ENCODE data around the gene CARD9.
A peak's percentile ranks its signal among the peaks of the same experiment; 100 is the strongest.
"Not testable (repeated sequence)": the region's sequence is repeated elsewhere in the genome, so short reads cannot be mapped to it uniquely, and the experiment has no call there.

Gene CARD9

DNA sequence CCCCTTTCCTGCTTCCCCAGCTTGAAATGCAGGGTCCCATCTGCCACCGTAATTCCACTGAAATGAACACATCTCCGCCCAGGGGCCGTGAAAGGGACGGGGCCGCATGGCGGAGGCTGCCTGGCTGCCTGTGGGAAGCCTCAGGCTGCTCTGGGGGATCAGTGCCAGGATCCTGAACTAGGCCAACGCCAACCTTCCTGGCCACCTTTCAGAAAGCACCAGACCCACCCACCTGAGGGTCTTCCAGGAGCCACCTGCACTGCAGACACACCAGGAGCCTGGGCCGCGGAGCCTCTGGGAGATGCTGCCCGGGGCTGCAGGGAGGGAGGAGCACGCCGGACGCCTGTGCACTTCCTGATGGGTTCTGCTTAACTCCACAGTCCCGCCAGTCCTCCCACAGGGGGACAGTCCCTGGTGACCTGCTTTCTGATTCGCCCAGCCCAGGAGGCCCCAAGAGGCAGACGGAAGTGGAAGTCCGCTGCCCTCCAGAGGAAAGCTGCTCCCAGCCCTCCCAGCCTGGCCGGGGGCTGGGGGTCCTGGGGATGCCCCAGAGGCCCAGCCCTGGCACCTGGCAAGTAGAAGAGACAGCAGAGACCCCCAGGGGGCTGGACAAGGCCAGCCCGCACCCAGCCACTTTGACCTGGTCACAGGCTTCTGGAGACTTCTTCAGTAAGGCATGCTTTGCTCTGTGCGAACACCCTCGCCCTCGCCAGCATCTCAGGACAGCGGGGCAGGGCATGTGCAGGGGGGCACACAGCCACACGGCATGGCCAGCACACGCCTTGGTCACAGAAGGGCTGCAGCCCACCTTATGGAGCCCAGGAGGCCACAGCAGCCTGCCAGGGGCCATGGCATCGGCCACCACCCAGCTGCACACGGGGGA is at the start of gene CARD9:
Gene CARD9 (minus strand): TSS at position 370 of the 883 bp plus-strand sequence. CDS start 1,591 bp downstream, outside the sequence.
- no peak for DNase-seq

DNA sequence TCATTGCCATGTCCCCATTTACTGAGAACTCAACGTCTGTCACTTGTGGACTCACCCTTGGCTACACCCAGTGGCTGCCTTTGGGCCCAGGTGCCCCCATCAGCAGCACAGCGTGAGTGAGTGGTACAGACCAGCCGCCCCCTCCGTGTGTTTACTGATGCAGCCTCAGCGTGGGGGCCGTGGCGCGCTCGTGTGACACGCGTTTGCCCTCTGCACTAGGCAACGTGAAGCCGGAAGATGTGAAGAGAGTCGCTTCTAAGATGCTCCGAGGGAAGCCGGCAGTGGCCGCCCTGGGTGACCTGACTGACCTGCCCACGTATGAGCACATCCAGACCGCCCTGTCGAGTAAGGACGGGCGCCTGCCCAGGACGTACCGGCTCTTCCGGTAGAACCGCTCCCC is 49.4 kb upstream of the CARD9 start:
- no peak for DNase-seq

DNA sequence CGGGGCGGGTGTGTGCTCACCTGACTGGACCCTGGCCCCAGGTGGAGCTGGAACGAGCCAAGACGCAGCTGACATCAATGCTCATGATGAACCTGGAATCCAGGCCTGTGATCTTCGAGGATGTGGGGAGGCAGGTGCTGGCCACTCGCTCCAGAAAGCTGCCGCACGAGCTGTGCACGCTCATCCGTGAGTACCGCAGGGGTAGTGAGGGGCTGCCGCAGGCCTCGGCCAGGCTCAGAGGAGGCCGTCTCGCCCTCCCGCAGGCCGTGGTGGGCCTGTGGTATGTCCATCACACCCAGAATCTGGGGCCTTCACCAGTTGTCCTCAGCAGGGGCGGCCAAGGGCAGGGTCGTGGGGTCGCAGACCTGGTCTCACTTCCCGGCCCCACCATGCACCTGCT is 48.3 kb upstream of the CARD9 start:
- DNase-seq, result no peak

DNA sequence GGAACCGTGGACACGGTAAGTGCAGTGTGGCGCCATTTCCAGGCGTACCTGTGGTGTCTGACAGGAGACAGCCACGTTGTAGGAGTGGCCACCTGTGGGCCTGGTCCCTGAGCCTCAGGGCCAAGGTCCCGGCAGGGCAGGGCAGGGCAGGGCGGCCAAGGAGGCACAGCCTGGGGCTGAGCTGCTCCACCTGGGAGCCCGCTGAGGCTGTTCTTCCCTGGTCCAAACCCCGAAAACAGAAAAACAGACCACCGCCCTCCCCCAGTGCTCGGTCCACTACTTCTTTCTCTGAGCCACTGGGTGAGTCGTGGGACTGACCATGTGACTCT is 45.6 kb upstream of the CARD9 start:
- no peak for DNase-seq

DNA sequence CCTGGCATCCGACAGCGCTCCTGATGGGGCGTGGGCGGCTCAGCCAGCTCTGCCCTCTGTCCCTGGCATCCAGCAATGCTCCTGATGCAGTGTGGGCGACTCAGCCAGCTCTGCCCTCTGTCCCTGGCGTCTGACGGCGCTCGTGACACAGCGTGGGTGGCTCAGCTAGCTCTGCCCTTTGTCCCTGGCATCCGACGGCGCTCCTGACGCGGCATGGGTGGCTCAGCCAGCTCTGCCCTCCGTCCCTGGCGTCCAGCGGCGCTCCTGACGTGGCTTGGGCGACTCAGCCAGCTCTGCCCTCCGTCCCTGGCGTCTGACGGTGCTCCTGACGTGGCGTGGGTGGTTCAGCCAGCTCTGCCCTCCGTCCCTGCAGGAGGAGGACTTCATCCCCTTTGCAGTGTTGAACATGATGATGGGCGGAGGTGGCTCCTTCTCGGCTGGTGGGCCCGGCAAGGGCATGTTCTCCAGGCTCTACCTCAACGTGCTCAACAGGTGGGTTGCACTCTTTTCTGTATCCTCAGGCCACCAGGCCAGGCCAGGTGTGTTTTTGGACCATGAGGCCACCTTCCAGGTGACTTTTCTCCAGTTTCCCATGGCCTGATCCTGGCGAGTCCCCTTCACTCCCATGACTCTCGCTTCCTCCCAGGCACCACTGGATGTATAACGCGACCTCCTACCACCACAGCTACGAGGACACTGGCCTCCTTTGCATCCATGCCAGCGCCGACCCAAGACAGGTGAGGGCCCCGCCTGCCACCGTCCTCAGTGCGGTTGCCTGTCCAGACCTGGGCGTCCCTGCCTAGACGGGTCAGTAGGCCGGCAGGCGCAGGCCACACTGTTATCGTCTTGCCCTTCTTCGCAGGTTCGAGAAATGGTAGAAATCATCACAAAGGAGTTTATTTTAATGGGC is 45.0 kb upstream of the CARD9 start:
- no peak for DNase-seq

DNA sequence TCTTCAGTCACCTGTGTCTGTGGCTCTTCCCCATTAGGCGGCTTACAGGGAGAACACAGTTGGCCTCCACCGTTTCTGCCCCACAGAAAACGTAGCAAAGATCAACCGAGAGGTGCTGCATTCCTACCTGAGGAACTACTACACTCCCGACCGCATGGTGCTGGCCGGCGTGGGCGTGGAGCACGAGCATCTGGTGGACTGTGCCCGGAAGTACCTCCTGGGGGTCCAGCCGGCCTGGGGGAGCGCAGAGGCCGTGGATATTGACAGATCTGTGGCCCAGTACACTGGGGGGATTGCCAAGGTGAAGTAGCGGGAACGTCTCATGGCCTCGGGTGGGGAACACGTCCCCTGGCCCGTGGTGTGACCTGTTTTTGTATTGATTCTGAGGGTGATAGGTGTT is 43.4 kb upstream of the CARD9 start:
- no peak for DNase-seq

DNA sequence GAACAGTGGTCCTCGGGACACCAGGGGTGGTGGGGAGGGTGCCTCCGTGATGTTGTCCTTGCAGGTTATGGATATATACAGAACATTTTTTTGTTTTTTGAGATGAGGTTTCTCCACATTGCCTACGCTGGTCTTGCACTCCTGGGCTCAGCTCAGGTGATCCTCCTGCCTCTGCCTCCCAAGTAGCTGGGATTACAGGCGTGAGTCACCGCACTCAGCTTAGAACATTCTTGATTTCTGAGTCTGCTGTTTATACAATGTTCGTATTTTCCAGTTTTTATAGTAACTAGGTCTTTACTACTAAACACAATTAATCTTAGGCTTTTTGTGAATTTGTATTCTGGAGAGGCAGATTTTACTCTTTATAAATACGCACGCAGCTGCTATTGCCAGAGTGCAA is 43.0 kb upstream of the CARD9 start:
- no peak for DNase-seq

GRCh38 chr9:136412962-136413361 is 39.5 kb upstream of the CARD9 start:
- DNase-seq, result no peak

- no peak for DNase-seq
Observed at GRCh38 chr9:136411378-136411777, 37.9 kb upstream of the CARD9 start.

DNA sequence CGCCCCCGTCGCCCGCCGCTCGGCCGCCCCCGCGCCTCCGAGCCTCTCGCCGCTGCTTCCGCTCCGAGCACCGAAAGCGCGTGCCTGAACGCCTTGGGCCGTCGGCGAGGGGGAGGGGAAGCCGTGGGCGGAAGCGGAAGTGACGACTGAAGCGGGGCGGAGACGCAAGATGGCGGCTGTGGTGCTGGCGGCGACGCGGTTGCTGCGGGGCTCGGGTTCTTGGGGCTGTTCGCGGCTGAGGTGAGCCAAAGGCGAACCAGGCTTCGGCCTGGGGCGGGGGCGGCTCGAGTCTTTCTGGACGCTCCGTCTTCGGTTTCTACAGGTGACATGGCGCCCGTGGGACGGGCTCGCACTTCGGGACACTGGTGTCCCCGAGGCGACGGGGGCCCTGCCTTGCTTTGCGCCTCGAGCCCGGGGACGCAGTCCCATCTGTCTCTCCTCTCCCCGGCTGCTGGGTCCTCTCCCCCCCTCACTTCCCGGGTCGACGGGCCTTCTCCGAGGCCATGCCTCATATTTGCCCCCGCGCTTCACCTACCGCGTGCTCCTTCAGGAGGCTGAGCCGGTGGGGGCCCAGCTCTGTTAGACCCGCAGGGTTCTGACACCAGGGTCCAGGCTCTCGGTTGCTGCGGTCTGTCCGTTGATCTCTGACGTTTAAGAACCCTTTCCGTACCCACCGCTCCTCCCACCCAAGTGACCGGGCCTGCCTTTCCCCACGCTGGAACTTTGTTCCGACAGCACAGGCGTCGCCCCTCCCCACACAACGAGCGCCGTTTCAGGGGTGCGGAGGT is 37.2 kb upstream of the CARD9 start, which contains the start of the genes ENTR1 and PMPCA:
Gene ENTR1 (minus strand): TSS at position 115 of the 788 bp plus-strand sequence. CDS start 217 bp downstream, outside the sequence.
Gene PMPCA (plus strand): TSS at position 159 of the 788 bp plus-strand sequence. CDS start 11 bp downstream, at position 170.
- DNase-seq, result peak; percentile 34

- DNase-seq, result no peak
Observed at GRCh38 chr9:136409557-136410455, 36.3 kb upstream of the CARD9 start.

DNA sequence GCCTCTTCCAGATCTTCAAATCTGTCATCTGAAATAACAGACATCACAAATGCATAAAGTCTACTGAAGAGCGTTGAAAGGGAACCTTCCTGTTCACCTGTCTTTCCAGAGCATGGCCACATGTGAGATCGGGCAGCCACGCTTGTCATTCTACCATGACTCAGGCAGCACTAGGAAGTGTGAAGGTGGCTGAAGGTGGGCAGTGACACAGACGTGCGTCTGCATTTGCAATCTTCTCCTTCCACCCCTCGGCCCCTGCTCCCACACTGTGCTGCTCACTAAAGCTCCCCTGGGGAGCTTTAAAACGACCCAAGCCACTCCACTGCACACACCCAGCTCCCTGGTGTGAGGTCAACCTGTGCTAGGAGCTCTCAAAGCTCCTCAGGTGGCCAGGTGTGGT is 34.4 kb upstream of the CARD9 start:
- DNase-seq, result no peak

DNA sequence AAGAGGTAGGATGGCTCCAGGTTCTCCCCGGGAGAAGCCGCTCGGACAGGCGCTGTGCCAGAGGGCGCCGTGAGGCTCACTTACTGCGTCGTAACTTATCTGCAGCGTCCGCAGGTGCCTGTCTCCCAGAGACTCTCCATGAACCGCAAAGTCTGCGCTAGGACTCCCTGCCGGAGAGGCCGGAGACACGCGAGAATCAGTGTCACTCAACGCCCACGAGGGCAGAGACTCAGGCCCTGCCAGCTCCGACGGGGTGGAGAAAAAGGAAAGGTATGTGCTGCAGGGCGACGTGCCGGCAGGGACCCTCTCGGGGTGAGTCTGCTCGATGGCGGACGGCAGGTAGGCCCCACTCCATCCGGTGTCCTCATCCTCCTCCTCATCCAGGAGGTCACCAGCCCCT is 33.6 kb upstream of the CARD9 start:
- DNase-seq, result not testable (repeated sequence)

GRCh38 chr9:136405904-136406303 is 32.4 kb upstream of the CARD9 start:
- DNase-seq, result not testable (repeated sequence)

GRCh38 chr9:136405481-136405880 is 32.0 kb upstream of the CARD9 start:
- no peak for DNase-seq

GRCh38 chr9:136404801-136405136 is 31.3 kb upstream of the CARD9 start:
- no peak for DNase-seq

DNA sequence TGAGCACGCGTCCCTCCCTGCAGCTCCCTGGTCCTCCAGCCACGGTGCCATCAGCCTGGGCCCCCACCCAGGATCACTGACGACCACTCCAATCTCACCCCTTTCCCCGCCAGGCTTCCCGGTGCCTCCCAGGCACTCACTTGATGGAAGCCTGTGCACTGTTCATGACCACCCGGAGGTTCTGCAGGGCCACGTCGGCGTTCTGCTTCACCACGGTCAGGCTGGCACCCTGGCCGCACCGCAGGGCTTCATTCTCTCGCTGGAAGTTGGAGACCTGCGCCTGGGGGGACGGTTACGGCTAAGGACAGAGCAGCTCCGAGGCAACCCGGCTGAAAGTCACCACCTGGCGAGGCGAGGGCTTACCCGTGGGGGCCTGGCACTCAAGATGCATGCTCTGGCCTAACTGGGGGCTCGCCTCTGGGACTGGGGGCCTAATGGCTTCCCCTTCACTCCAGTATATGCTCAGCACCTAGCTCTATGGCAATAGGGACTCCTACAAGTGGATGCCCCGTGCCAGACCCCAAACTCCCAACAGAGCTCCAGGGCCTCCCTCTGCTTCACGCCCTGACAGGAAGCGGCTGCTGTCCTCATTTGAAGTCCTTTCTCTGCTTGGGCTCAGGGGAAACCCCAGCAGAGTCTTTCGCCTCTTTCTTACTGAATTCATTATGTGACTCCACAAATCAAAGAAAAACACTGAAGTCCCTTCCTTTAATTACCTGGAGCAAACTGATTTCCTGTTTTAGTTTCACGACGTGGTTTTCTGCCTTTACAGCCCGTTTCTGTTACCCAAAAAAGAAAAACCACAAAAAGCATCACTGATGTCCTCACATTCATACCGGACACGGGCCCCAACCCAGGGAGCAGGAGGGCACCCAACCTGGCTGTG is 30.7 kb upstream of the CARD9 start:
- DNase-seq, result no peak

GRCh38 chr9:136403538-136403914 is 30.1 kb upstream of the CARD9 start:
- no peak for DNase-seq

GRCh38 chr9:136402067-136402466 is 28.6 kb upstream of the CARD9 start:
- DNase-seq, result no peak

DNA sequence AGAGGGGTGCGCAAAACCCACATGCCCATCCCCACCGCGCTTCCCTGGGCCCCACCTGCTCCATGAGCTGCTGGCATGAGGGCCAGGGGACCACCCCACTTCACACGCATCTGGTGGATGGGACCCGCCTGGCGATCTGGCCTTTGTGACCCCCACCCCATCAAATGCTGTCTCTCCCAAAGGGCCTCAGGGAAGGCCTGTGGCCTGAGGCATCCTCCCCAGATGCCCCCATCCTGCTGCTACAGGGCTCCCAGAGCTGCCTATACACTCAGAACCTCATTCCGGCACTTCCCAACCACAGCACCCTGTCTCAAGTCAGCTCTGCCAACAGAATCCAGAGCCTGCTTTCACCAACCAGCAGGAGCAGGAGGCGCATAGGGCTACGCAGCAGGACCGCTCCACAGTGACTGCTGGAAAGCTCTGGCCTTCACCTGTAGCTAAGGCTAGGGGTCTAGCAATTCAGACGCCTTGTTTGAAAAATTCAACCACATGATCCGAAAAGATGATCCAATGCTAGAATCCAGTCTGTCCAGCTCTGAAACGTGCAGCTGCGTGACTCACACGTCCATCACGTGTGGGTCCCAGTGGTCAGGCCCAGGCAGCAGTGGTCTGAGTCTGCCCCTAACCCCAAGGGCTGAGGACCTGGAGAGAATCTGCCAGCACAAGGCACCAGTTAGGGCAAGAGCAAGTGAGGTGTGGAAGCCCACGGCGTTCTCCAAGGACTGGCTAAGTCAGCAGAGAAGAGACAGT is 27.9 kb upstream of the CARD9 start:
- no peak for DNase-seq

All from SHP77 treated with DMSO at 0.1 percent for 48 hours (cell line).